K562 (cell line): ENCODE measurements around the gene BEST1. TPM values are rescaled to one million over a fixed set of nuclear protein-coding genes. Genes with fewer than 3 reads are reported as not detected.

Experiments
- ATAC-seq: fragments of 200-7000 bp; cut with Tn5 transposase; 3 replicates; pipeline ENCODE4 v1.9.1; 2020; ENCODE audit warnings: moderate library complexity
- BruUV-seq: library from RNA; stranded (reverse); fragments of 400-500 nt; replicated peaks from 2 replicates; lab custom pipeline; 2021; lab: Mats Ljungman, UMichigan
- CTCF ChIA-PET: fragments of 300-600 bp; formaldehyde crosslinking; extraction: SDS; loops from one replicate; lab custom pipeline; 2021; ENCODE audit warnings: low intra/inter-chr PET ratio; lab: Yijun Ruan, JAX
- POLR2A ChIA-PET: fragments of 300-600, 350-650 bp; sonication (Branson Sonifier 250); formaldehyde crosslinking; extraction: SDS; loops from one replicate; lab custom pipeline; 2021; ENCODE audit warnings: antibody characterized with exemption, inconsistent platforms; lab: Yijun Ruan, JAX
- DNase-seq, 4 experiments: peaks; one replicate each; pipeline versions ENCODE4 v3.0.0 to v3.0.0-alpha.2; 2011 to 2018; ENCODE audit warnings: low spot score in 3 of 4, mixed read lengths in 3 of 4; ENCODE audit errors: extremely low read depth in 1 of 4
- FAIRE-seq: peaks from 2 replicates; lab custom pipeline; 2011; peaks lifted over from hg19 to GRCh38; lab: Jason Lieb, UNC
- H2AFZ ChIP-seq: 2 replicates; pipeline ENCODE4 v1.6.0; 2011; ENCODE audit warnings: low read depth, low read length, control low read depth, inconsistent platforms
- H3K27ac ChIP-seq: fragments of 200-600 bp; 3 replicates; pipeline ENCODE4 v1.8.0; 2011; ENCODE audit warnings: low read depth, mild to moderate bottlenecking, control low read depth, inconsistent platforms, low read length, moderate library complexity, mixed read lengths; ENCODE audit errors: extremely low read depth
- H3K27me3 ChIP-seq, 2 experiments: fragments of 300-600 bp in 1 of 2; 2 replicates in 1 of 2; 3 replicates in 1 of 2; pipeline versions ENCODE4 v1.6.0 to v1.8.0; 2011; ENCODE audit warnings: inconsistent platforms in 2 of 2, low read length in 2 of 2, mild to moderate bottlenecking in 1 of 2, mixed read lengths in 1 of 2, moderate library complexity in 1 of 2; ENCODE audit not compliant: control insufficient read depth in 2 of 2, insufficient read depth in 2 of 2
- H3K36me3 ChIP-seq: fragments of 300-600 bp; 3 replicates; pipeline ENCODE4 v1.8.0; 2011; ENCODE audit warnings: mild to moderate bottlenecking, low read length, inconsistent platforms; ENCODE audit not compliant: control insufficient read depth, insufficient read depth
- H3K4me1 ChIP-seq, 2 experiments: fragments of 200-600 bp in 1 of 2; replicated peaks in 1 of 2; 2 replicates in 1 of 2; 3 replicates in 1 of 2; pipeline versions ENCODE4 v1.5.1 to v1.8.0; 2011; ENCODE audit warnings: inconsistent platforms in 2 of 2, low read length in 2 of 2, mild to moderate bottlenecking in 1 of 2, mixed read lengths in 1 of 2, moderate library complexity in 1 of 2; ENCODE audit not compliant: control insufficient read depth in 2 of 2, insufficient read depth in 2 of 2
- H3K4me2 ChIP-seq: 2 replicates; pipeline ENCODE4 v1.6.1; 2011; ENCODE audit warnings: low read length, control low read depth, inconsistent platforms, mixed read lengths; ENCODE audit not compliant: insufficient read depth
- H3K4me3 ChIP-seq: fragments of 200-600 bp; sonication (generic), shearing (Covaris generic); 2 replicates; pipeline ENCODE4 v1.5.1; 2016; ENCODE audit warnings: control low read depth, inconsistent platforms
- H3K79me2 ChIP-seq: fragments of 200-600 bp; 3 replicates; pipeline ENCODE4 v1.8.0; 2011; ENCODE audit warnings: low read length, inconsistent platforms; ENCODE audit not compliant: control insufficient read depth, insufficient read depth
- H3K9ac ChIP-seq, 2 experiments: 2 replicates each; pipeline versions ENCODE4 v1.6.0 to v1.6.1; 2011; ENCODE audit warnings: low read depth in 2 of 2, low read length in 2 of 2, control low read depth in 1 of 2, inconsistent platforms in 1 of 2, mild to moderate bottlenecking in 1 of 2, mixed read lengths in 1 of 2; ENCODE audit not compliant: insufficient read depth in 1 of 2
- H3K9me1 ChIP-seq: one replicate; pipeline ENCODE4 v1.6.0; 2011; ENCODE audit warnings: inconsistent platforms, mild to moderate bottlenecking, low read length, moderate library complexity; ENCODE audit not compliant: control insufficient read depth, insufficient read depth
- H3K9me3 ChIP-seq: replicated peaks from 2 replicates; pipeline ENCODE4 v1.5.1; 2011; ENCODE audit warnings: low read depth, low read length, inconsistent platforms; ENCODE audit not compliant: control insufficient read depth, insufficient read depth
- H4K20me1 ChIP-seq: replicated peaks from 2 replicates; pipeline ENCODE4 v1.6.1; 2011; ENCODE audit warnings: low read length, inconsistent platforms, mixed read lengths; ENCODE audit not compliant: control insufficient read depth, insufficient read depth
- EHMT2 ChIP-seq: fragments of 450-650 bp; IDR thresholded peaks from 2 replicates; pipeline ENCODE4 v1.6.1; 2018; ENCODE audit warnings: antibody characterized with exemption
- FOXJ3 ChIP-seq: sonication (generic); formaldehyde crosslinking; IDR thresholded peaks from 2 replicates; pipeline ENCODE4 v1.4.0; 2020; ENCODE audit warnings: mild to moderate bottlenecking, missing genetic modification reagents
- GATA2 ChIP-seq: sonication (generic); formaldehyde crosslinking; IDR thresholded peaks from 2 replicates; pipeline ENCODE4 v1.4.0; 2020; ENCODE audit warnings: mild to moderate bottlenecking, missing genetic modification reagents
- KLF6 ChIP-seq: fragments of 250-450 bp; sonication (Bioruptor Pico); IDR thresholded peaks from 2 replicates; pipeline ENCODE4 v1.4.0; 2020; ENCODE audit warnings: mild to moderate bottlenecking, moderate library complexity, borderline replicate concordance
- MCM2 ChIP-seq: fragments of 450-650 bp; IDR thresholded peaks from 2 replicates; pipeline ENCODE4 v1.6.1; 2017; ENCODE audit warnings: low read depth, mild to moderate bottlenecking
- MTA2 ChIP-seq: fragments of 450-650 bp; IDR thresholded peaks from 2 replicates; pipeline ENCODE4 v1.6.1; 2016; ENCODE audit warnings: low read depth
- NCOA2 ChIP-seq, 2 experiments: fragments of 450-650 bp; IDR thresholded peaks; 2 replicates each; pipeline ENCODE4 v1.6.1; 2018; ENCODE audit warnings: mild to moderate bottlenecking in 2 of 2, moderate library complexity in 1 of 2; ENCODE audit not compliant: partially characterized antibody in 2 of 2
- NR2C1 ChIP-seq, 2 experiments: fragments of 450-650 bp; IDR thresholded peaks; 2 replicates each; pipeline ENCODE4 v1.6.1; 2017; ENCODE audit warnings: mild to moderate bottlenecking in 2 of 2, antibody characterized with exemption in 1 of 2, inconsistent platforms in 1 of 2, missing compliant biosample characterization in 1 of 2, missing genetic modification characterization in 1 of 2
- SNIP1 ChIP-seq: fragments of 450-650 bp; IDR thresholded peaks from 2 replicates; pipeline ENCODE4 v1.7.1; 2017; ENCODE audit warnings: low read depth, mild to moderate bottlenecking
- XRCC5 ChIP-seq: fragments of 200-400 bp; formaldehyde crosslinking; IDR thresholded peaks from 2 replicates; pipeline ENCODE4 v1.6.1; 2017; ENCODE audit warnings: low read depth, mild to moderate bottlenecking, low read length
- ZNF143 ChIP-seq: sonication (generic); formaldehyde crosslinking; IDR thresholded peaks from 2 replicates; pipeline ENCODE4 v1.9.0; 2022; ENCODE audit warnings: mild to moderate bottlenecking, missing genetic modification reagents
- ZNF274 ChIP-seq: IDR thresholded peaks from 2 replicates; pipeline ENCODE4 v1.6.1; 2011; ENCODE audit warnings: low read depth, mild to moderate bottlenecking, low read length, moderate library complexity, borderline replicate concordance
- WGBS: fragments of 100-300 bp; shearing (Covaris generic); methylation state at CpG from one replicate; pipeline ENCODE4 v1.1.6; 2016; ENCODE audit warnings: low coverage, mixed read lengths; ENCODE audit not compliant: insufficient coverage; ENCODE audit errors: missing lambda C conversion rate; 5-methylcytosine and 5-hydroxymethylcytosine counted together
- in situ Hi-C: fragments of 300-500 bp; cut with MboI; formaldehyde crosslinking; loops from 4 replicates; pipeline ENCODE4 v1.15.0; 2018; ENCODE audit warnings: inconsistent platforms, mixed read lengths
- intact Hi-C: fragments of 100-400 bp; cut with micrococcal nuclease; formaldehyde crosslinking; loops from 2 replicates; pipeline ENCODE4 v1.14.2; 2022
- polyA plus RNA-seq, 8 experiments: library from polyadenylated mRNA; depleted of rRNA in 4 of 8; stranded (reverse) in 5 of 8; unstranded in 3 of 8; fragments of >200 nt; fragmentation: Nextera tagmentation in 2 of 8; fragmentation: Illumina TruSeq in 1 of 8; extraction: Ambion mirVana in 2 of 8; extraction: Trizol in 1 of 8; gene quantifications; 2 replicates each; pipeline versions ENCODE4 v1.2.1 to v1.2.3, GENCODE V29; 2011 to 2014; ENCODE audit warnings: inconsistent platforms in 1 of 8, missing spikeins in 1 of 8
- total RNA-seq, 7 experiments: library from RNA; depleted of rRNA in 6 of 7; stranded (reverse); fragments of >200 nt in 6 of 7; fragmentation: Illumina TruSeq in 2 of 7; extraction: Trizol in 2 of 7; gene quantifications; 2 replicates each; pipeline versions ENCODE4 v1.2.1 to v1.2.3, GENCODE V29; 2011 to 2021; ENCODE audit warnings: low replicate concordance in 1 of 7
- TF ChIP-seq, protein P1 (sequence below): fragments of 250-450 bp; sonication (Bioruptor Pico); IDR thresholded peaks from 2 replicates; pipeline ENCODE4 v1.5.0; 2021
- TF ChIP-seq, protein P2 (sequence below): sonication (generic); formaldehyde crosslinking; IDR thresholded peaks from 2 replicates; pipeline ENCODE4 v1.8.1; 2023; ENCODE audit warnings: mild to moderate bottlenecking, missing genetic modification reagents
- TF ChIP-seq, protein P3 (sequence below): IDR thresholded peaks from 2 replicates; pipeline ENCODE4 v1.6.1; 2011; ENCODE audit warnings: borderline replicate concordance, low read depth, mild to moderate bottlenecking, moderate library complexity, low read length; ENCODE audit not compliant: insufficient read depth, poor library complexity, severe bottlenecking

BEST1 gene
- total and polyA plus RNA-seq, 9 of the 15 experiments (the other 6 are each of a cell fraction or from before 2014, with no cell fraction given), result 0.07 to 1.3 (median 0.40) TPM

DNA sequence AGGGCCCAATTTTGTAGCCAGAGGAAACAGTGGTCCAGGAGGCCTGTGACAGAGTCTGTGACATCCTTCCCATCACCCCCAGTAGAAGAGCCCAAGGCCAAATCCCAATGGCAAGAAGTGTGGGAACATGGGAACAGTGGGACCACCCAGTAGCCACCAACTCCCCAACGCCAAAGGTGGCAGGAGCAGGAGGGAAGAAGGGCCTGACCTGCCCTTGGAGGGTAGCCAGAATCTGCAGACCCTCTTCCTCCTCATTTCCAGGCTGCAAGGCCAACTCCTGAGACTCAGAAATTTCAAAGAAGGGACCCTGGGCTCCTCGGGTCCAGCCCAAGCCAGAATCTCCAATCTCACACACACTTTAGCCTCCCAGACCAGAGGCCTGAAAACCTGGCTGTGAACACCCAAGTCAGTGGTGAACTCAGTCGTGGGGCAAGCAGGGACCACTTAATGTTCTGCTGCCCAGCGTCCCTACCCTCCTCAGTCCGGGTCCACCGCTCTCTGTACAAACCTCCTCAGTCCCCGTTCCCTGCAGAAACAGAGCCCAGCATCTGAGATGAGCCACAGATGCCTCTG lies 38.9 kb upstream of the BEST1 start:
- Histone ChIP-seq H2AFZ (no peak overlapping the region), H3K4me2 (no peak overlapping the region), H3K36me3 (peaks cover 38% of the 10 kb centered on the region; the same call in 2 of the 3 replicates), H3K9me3 (no peaks in the 10 kb centered on the region), H4K20me1 (peaks cover 25% of the 10 kb centered on the region; the same call in 1 of the 2 replicates), H3K4me3 (no peak overlapping the region)
- intact Hi-C loops, result no loop called here
- TF ChIP-seq ZNF274 (no peak), EHMT2 (no peak), NR2C1 (IDR thresholded peaks at IDR 0.05) (no peak), NR2C1 (tag; IDR thresholded peaks at IDR 0.05) (no peak), XRCC5 (no peak), MTA2 (no peak), NCOA2 (IDR thresholded peaks at IDR 0.05; ENCODE audit: partially characterized antibody in 2 of 2) (no peak), GATA2 (CRISPR knock-in tag) (no peak), ZNF143 (CRISPR knock-in tag) (no peak), SNIP1 (no peak), MCM2 (no peak), FOXJ3 (no peak), KLF6 (CRISPR knock-in tag) (no peak)
- TF ChIP-seq, protein P1, sequence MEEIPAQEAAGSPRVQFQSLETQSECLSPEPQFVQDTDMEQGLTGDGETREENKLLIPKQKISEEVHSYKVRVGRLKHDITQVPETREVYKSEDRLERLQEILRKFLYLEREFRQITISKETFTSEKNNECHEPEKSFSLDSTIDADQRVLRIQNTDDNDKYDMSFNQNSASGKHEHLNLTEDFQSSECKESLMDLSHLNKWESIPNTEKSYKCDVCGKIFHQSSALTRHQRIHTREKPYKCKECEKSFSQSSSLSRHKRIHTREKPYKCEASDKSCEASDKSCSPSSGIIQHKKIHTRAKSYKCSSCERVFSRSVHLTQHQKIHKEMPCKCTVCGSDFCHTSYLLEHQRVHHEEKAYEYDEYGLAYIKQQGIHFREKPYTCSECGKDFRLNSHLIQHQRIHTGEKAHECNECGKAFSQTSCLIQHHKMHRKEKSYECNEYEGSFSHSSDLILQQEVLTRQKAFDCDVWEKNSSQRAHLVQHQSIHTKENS, result no peak
- TF ChIP-seq, protein P2, sequence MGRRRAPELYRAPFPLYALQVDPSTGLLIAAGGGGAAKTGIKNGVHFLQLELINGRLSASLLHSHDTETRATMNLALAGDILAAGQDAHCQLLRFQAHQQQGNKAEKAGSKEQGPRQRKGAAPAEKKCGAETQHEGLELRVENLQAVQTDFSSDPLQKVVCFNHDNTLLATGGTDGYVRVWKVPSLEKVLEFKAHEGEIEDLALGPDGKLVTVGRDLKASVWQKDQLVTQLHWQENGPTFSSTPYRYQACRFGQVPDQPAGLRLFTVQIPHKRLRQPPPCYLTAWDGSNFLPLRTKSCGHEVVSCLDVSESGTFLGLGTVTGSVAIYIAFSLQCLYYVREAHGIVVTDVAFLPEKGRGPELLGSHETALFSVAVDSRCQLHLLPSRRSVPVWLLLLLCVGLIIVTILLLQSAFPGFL (CRISPR knock-in tag), result no peak
- TF ChIP-seq, protein P3, sequence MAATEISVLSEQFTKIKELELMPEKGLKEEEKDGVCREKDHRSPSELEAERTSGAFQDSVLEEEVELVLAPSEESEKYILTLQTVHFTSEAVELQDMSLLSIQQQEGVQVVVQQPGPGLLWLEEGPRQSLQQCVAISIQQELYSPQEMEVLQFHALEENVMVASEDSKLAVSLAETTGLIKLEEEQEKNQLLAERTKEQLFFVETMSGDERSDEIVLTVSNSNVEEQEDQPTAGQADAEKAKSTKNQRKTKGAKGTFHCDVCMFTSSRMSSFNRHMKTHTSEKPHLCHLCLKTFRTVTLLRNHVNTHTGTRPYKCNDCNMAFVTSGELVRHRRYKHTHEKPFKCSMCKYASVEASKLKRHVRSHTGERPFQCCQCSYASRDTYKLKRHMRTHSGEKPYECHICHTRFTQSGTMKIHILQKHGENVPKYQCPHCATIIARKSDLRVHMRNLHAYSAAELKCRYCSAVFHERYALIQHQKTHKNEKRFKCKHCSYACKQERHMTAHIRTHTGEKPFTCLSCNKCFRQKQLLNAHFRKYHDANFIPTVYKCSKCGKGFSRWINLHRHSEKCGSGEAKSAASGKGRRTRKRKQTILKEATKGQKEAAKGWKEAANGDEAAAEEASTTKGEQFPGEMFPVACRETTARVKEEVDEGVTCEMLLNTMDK, result no peak
- TF ChIP-seq, all 486 proteins: peak for 0
- peaks cover 12% of the 10 kb centered on the region for H3K9me1 ChIP-seq
- no peak for FAIRE-seq
- WGBS, result 71% methylated on average over 7 of the region's 7 CpGs
- in situ Hi-C loops, result no loop called here
- no peak for DNase-seq
- H3K27ac ChIP-seq, result no peak overlapping the region
- ChIA-PET CTCF (no interaction called here), POLR2A (interaction anchor here (1.0 kb wide), 1 partner anchor 8 kb away, joined by 3 read pairs; no protein-coding TSS in a partner anchor)
- peak overlapping the region in 1 of 2 experiments; percentile 75; a peak in 2 of 4 replicates for H3K9ac ChIP-seq
- no peaks in the 10 kb centered on the region for H3K27me3 ChIP-seq
- ATAC-seq, result no peak
- peaks cover 14 to 64% of the 10 kb centered on the region in 2 experiments for H3K4me1 ChIP-seq
- H3K79me2 ChIP-seq, result peaks cover 77% of the 10 kb centered on the region
- no TSS peak for BruUV-seq
